Stimulated activated CD4-positive, alpha-beta T cell treated with anti-CD3 and anti-CD28 coated beads, Interleukin-2, amount 100 ng/mL, for 48 hours (primary cell): Measurements from ENCODE around the gene ERI3.

Experiments used
- DNase-seq, 2 donors: peaks; one replicate each; pipeline ENCODE4 v3.0.0-alpha.2; 2020

ERI3 gene

GRCh38 chr1:44354840-44355581 is at the start of gene ERI3:
ERI3 (minus strand) TSS chr1:44355257; CDS start chr1:44355026, 231 bp downstream.
- peak; percentile 89 to 92 for DNase-seq

- no peak for DNase-seq
These were observed 46.5 kb upstream of the ERI3 start for GRCh38 chr1:44401256-44402228.

GRCh38 chr1:44390277-44390676 is 35.2 kb upstream of the ERI3 start:
- no peak for DNase-seq

GRCh38 chr1:44389437-44389836 is 34.4 kb upstream of the ERI3 start:
- DNase-seq = no peak

- DNase-seq = no peak
These were observed 33.5 kb upstream of the ERI3 start for GRCh38 chr1:44388551-44388950.

- DNase-seq = no peak
These were observed 25.7 kb upstream of the ERI3 start for GRCh38 chr1:44380666-44381177.

GRCh38 chr1:44377925-44378784 is 23.1 kb upstream of the ERI3 start:
- peak; percentile 31 to 38 for DNase-seq

- no peak for DNase-seq
These were observed 20.5 kb upstream of the ERI3 start for GRCh38 chr1:44375547-44375946.

GRCh38 chr1:44371206-44371605 is 16.1 kb upstream of the ERI3 start:
- no peak for DNase-seq

- DNase-seq = no peak
These were observed 13.6 kb upstream of the ERI3 start for GRCh38 chr1:44368471-44369151.

GRCh38 chr1:44367944-44368343 is 12.9 kb upstream of the ERI3 start:
- DNase-seq = no peak

GRCh38 chr1:44366371-44366975 is 11.4 kb upstream of the ERI3 start:
- DNase-seq = no peak

GRCh38 chr1:44361478-44361877 is 6.4 kb upstream of the ERI3 start:
- no peak for DNase-seq

GRCh38 chr1:44359234-44359935 is 4.3 kb upstream of the ERI3 start:
- DNase-seq = no peak

- no peak for DNase-seq
These were observed 2.7 kb upstream of the ERI3 start for GRCh38 chr1:44357710-44358109.

- no peak for DNase-seq
These were observed 687 bp upstream of the ERI3 start for GRCh38 chr1:44355582-44356305.

- no peak for DNase-seq
These were observed 703 bp downstream of the ERI3 start for GRCh38 chr1:44354268-44354839.

GRCh38 chr1:44353604-44354003 is 1.5 kb downstream of the ERI3 start:
- no peak for DNase-seq

- DNase-seq = no peak
These were observed 3.8 kb downstream of the ERI3 start for GRCh38 chr1:44351289-44351688.

GRCh38 chr1:44348061-44348485 is 7.0 kb downstream of the ERI3 start:
- no peak for DNase-seq
